OCI-LY7 (cell line): ENCODE data around the gene ZNF429. TPM values are rescaled to one million over a fixed set of nuclear protein-coding genes. Genes with fewer than 3 reads are reported as not detected.

Source experiments
- BruUV-seq: library from RNA; stranded (reverse); fragments of 400-500 nt; replicated peaks from 2 replicates; lab custom pipeline; 2021; lab: Mats Ljungman, UMichigan
- CTCF ChIA-PET: fragments of 300-600 bp; sonication (Branson Sonifier 250); formaldehyde crosslinking; loops from one replicate; lab custom pipeline; 2022; ENCODE audit warnings: antibody characterized with exemption; ENCODE audit not compliant: unreplicated experiment; lab: Charles Lee
- POLR2A ChIA-PET: fragments of 300-600 bp; sonication (Branson Sonifier 250); formaldehyde crosslinking; loops from one replicate; lab custom pipeline; 2022; ENCODE audit warnings: antibody characterized with exemption; lab: Charles Lee
- DNase-seq: peaks from one replicate; pipeline ENCODE4 v3.0.0-alpha.2; 2015; ENCODE audit warnings: low spot score
- H2AFZ ChIP-seq: fragments of 200-600 bp; sonication (generic), shearing (Covaris generic); 2 replicates; pipeline ENCODE4 v1.6.1; 2014; ENCODE audit warnings: mild to moderate bottlenecking, antibody characterized with exemption, low read length, moderate library complexity
- H3K27ac ChIP-seq: fragments of 200-600 bp; sonication (generic); 2 replicates; pipeline ENCODE4 v1.5.1; 2014; ENCODE audit warnings: mixed run types, low read depth, mild to moderate bottlenecking, moderate library complexity, low read length, inconsistent platforms; ENCODE audit not compliant: poor library complexity, severe bottlenecking
- H3K36me3 ChIP-seq: fragments of 200-600 bp; sonication (generic); 2 replicates; pipeline ENCODE4 v1.6.1; 2014; ENCODE audit warnings: mild to moderate bottlenecking, antibody characterized with exemption, low read length, moderate library complexity, mixed read lengths; ENCODE audit not compliant: insufficient read depth
- H3K4me1 ChIP-seq: fragments of 200-600 bp; sonication (generic); 2 replicates; pipeline ENCODE4 v1.5.1; 2014; ENCODE audit warnings: mild to moderate bottlenecking, low read length; ENCODE audit not compliant: insufficient read depth, poor library complexity, severe bottlenecking
- H3K4me2 ChIP-seq: fragments of 200-600 bp; sonication (generic); 2 replicates; pipeline ENCODE4 v1.6.1; 2014; ENCODE audit warnings: mild to moderate bottlenecking, low read length
- H3K4me3 ChIP-seq: fragments of 200-600 bp; sonication (generic); 2 replicates; pipeline ENCODE4 v1.5.1; 2014; ENCODE audit warnings: mild to moderate bottlenecking, low read depth, low read length; ENCODE audit not compliant: poor library complexity, severe bottlenecking
- H3K79me2 ChIP-seq: fragments of 200-600 bp; sonication (generic); 2 replicates; pipeline ENCODE4 v1.6.1; 2016; ENCODE audit warnings: low read depth, mild to moderate bottlenecking, low read length, moderate library complexity, mixed read lengths; ENCODE audit not compliant: insufficient read depth
- H3K9me2 ChIP-seq: fragments of 200-600 bp; sonication (generic); 2 replicates; pipeline ENCODE4 v1.6.1; 2016; ENCODE audit warnings: mild to moderate bottlenecking, low read length, mixed read lengths; ENCODE audit not compliant: insufficient read depth
- H3K9me3 ChIP-seq: fragments of 200-600 bp; sonication (generic); 2 replicates; pipeline ENCODE4 v1.6.1; 2014; ENCODE audit warnings: mild to moderate bottlenecking, mixed run types, low read length, mixed read lengths
- H4K20me1 ChIP-seq: fragments of 200-600 bp; sonication (generic); 2 replicates; pipeline ENCODE4 v1.6.1; 2014; ENCODE audit warnings: mild to moderate bottlenecking, antibody characterized with exemption, low read length, moderate library complexity, mixed read lengths; ENCODE audit not compliant: insufficient read depth
- EZH2phosphoT487 ChIP-seq: fragments of 200-600 bp; sonication (generic); IDR thresholded peaks from 2 replicates; pipeline ENCODE4 v1.6.1; 2018; ENCODE audit warnings: low read depth, borderline replicate concordance, mild to moderate bottlenecking, mixed run types, antibody characterized with exemption, low read length, moderate library complexity, mixed read lengths
- intact Hi-C: fragments of 100-400 bp; cut with micrococcal nuclease; formaldehyde crosslinking; loops from one replicate; pipeline ENCODE4 v1.10.0; 2022; ENCODE audit not compliant: unreplicated experiment
- total RNA-seq, 2 experiments: library from RNA; depleted of rRNA in 1 of 2; stranded (reverse); fragments of >200 nt in 1 of 2; shearing (Covaris generic) in 1 of 2; gene quantifications; 2 replicates each; pipeline ENCODE4 v1.2.3, GENCODE V29; 2014 to 2022
- TF ChIP-seq, protein P1 (sequence below): fragments of 200-600 bp; sonication (generic); conservative IDR thresholded peaks from 2 replicates; pipeline ENCODE4 v1.5.1; 2014; ENCODE audit warnings: mild to moderate bottlenecking, antibody characterized with exemption, low read length, moderate library complexity, mixed read lengths

Gene ZNF429
- total RNA-seq, 2 experiments from 2014 or later: 19.8 to 24.6 TPM

DNA sequence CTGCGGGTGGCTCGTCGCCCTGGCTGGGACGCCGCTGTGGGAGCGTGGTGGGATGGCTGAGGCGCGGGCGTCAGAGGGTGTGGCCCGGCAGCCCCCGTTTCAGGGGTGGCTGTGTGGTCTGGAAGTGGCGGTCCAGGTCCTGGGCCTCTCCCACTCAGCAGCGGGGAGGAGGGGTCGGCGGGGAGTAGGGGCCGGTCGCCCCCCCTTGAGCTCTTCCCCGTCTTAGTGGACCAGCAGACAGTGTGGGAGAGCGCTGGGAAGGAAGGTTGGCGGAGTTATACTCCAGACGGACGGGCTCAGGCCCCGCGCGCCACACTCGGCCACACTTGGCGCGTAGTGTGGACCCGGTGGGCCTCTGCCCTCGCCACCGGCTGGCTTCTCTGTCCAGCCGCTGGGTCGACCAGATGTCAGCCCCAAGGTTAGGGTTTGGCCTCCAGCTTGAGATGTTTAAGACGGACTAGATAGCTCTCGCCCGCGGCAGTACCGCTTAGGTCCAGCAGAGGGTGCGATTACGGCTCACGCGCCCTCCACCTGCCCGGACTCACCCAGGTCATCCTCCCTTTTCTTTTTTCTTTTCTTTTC lies 21.7 kb upstream of the ZNF429 start:
- peak; percentile 28 for DNase-seq
- Histone ChIP-seq H3K79me2 (no peaks in the 10 kb centered on the region), H3K27ac (no peak overlapping the region), H3K9me2 (no peaks in the 10 kb centered on the region), H3K4me2 (no peak overlapping the region), H3K4me1 (no peaks in the 10 kb centered on the region), H4K20me1 (no peaks in the 10 kb centered on the region), H3K36me3 (peaks cover 25% of the 10 kb centered on the region), H3K9me3 (no peaks in the 10 kb centered on the region), H2AFZ (no peak overlapping the region), H3K4me3 (no peak overlapping the region)
- ChIA-PET CTCF (no interaction called here), POLR2A (no interaction called here)
- TF ChIP-seq, protein P1, sequence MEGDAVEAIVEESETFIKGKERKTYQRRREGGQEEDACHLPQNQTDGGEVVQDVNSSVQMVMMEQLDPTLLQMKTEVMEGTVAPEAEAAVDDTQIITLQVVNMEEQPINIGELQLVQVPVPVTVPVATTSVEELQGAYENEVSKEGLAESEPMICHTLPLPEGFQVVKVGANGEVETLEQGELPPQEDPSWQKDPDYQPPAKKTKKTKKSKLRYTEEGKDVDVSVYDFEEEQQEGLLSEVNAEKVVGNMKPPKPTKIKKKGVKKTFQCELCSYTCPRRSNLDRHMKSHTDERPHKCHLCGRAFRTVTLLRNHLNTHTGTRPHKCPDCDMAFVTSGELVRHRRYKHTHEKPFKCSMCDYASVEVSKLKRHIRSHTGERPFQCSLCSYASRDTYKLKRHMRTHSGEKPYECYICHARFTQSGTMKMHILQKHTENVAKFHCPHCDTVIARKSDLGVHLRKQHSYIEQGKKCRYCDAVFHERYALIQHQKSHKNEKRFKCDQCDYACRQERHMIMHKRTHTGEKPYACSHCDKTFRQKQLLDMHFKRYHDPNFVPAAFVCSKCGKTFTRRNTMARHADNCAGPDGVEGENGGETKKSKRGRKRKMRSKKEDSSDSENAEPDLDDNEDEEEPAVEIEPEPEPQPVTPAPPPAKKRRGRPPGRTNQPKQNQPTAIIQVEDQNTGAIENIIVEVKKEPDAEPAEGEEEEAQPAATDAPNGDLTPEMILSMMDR: peak; percentile 58
- no peak for TF ChIP-seq EZH2phosphoT487
- BruUV-seq: no TSS peak
- intact Hi-C loops: no loop called here

DNA sequence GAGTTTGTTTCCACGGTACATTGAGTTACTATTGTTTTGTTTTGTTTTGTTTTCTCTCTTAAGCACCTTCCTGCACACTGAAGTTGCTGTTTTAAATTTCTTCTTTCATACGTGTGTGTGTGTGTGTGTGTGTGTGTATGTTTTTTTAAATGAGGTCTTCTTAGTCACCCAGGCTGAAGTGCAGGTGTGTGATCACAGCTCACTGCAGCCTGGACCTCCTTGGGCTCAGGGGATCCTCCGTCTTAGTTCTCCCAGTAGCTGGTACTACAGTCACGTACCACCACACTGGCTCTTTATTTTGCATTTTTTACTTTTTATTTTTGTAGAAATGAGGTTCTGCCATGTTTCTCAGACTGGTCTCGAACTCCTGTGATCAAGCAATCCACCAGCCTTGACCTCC lies 20.8 kb upstream of the ZNF429 start:
- intact Hi-C loops: no loop called here
- peaks cover 25% of the 10 kb centered on the region for H3K36me3 ChIP-seq
- no peaks in the 10 kb centered on the region for H3K79me2 ChIP-seq
- ChIA-PET POLR2A (interaction anchor here (0.6 kb wide), 2 partner anchors 218 to 275 kb away, joined by 3 read pairs; no protein-coding TSS in a partner anchor), CTCF (no interaction called here)
- H3K4me2 ChIP-seq: no peak overlapping the region
- no peaks in the 10 kb centered on the region for H4K20me1 ChIP-seq
- H3K4me1 ChIP-seq: no peaks in the 10 kb centered on the region
- H3K9me3 ChIP-seq: no peaks in the 10 kb centered on the region
- no peaks in the 10 kb centered on the region for H3K9me2 ChIP-seq
- DNase-seq: no peak
- no TSS peak for BruUV-seq
- no peak overlapping the region for H3K27ac ChIP-seq
- TF ChIP-seq, protein P1: no peak
- no peak for TF ChIP-seq EZH2phosphoT487
- H2AFZ ChIP-seq: no peak overlapping the region
- H3K4me3 ChIP-seq: no peak overlapping the region

DNA sequence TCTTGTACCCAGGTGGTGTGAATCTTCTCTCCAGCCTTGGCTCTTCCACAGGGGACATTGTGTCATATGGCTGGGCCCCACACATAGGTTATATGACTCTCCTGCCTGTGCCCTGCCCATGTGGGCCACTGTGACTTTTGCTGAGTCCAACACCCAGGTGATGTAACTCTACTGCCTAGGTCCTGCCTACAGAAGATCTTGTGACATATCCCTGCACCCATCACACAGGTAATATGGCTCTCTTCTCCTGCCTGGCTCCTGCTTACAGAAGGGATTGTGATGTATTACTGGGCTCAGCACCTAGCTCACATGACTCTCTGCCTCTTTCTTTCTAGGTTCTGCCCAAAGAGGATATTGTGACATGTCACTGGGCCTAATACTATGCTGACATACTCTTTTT lies 19.5 kb upstream of the ZNF429 start:
- Histone ChIP-seq H3K27ac (no peak overlapping the region), H2AFZ (no peak overlapping the region), H4K20me1 (no peaks in the 10 kb centered on the region), H3K4me2 (no peak overlapping the region), H3K9me3 (no peaks in the 10 kb centered on the region), H3K4me1 (no peaks in the 10 kb centered on the region), H3K9me2 (no peaks in the 10 kb centered on the region), H3K79me2 (no peaks in the 10 kb centered on the region), H3K4me3 (no peak overlapping the region), H3K36me3 (peaks cover 25% of the 10 kb centered on the region)
- ChIA-PET POLR2A (interaction anchor here (0.5 kb wide), 1 partner anchor 1893 kb away, joined by 3 read pairs; no protein-coding TSS in a partner anchor), CTCF (no interaction called here)
- intact Hi-C loops: no loop called here
- no peak for DNase-seq
- TF ChIP-seq EZH2phosphoT487: no peak
- TF ChIP-seq, protein P1: no peak
- BruUV-seq: no TSS peak
